Measurements from ENCODE around the gene TNFRSF9.

The TNFRSF9 gene

GRCh38 chr1:7884757-7885156, 55.9 kb downstream of the TNFRSF9 start:
- ChIA-PET CTCF (no interaction called here), POLR2A (no interaction called here)
- no peak for TF ChIP-seq CTCF (IDR thresholded peaks at IDR 0.05; ENCODE audit: control extremely low read depth, extremely low read depth, low read depth, missing control alignments)
- no peak for DNase-seq (ENCODE audit: extremely low spot score)

- no peak for TF ChIP-seq CTCF (IDR thresholded peaks at IDR 0.05; ENCODE audit: control extremely low read depth, extremely low read depth, low read depth, missing control alignments)
- DNase-seq (ENCODE audit: extremely low spot score), result no peak
- ChIA-PET POLR2A (no interaction called here), CTCF (no interaction called here)
Observed at GRCh38 chr1:7879228-7879627, 61.4 kb downstream of the TNFRSF9 start.

- CTCF ChIA-PET, result no interaction called here
- DNase-seq (ENCODE audit: extremely low spot score), result no peak
Observed at GRCh38 chr1:7878027-7878426, 62.6 kb downstream of the TNFRSF9 start.

GRCh38 chr1:7873801-7874795, 66.5 kb downstream of the TNFRSF9 start:
- ChIA-PET POLR2A (no interaction called here), CTCF (no interaction called here)
- no peak for DNase-seq (ENCODE audit: extremely low spot score)
- no peak for TF ChIP-seq CTCF (IDR thresholded peaks at IDR 0.05; ENCODE audit: control extremely low read depth, extremely low read depth, low read depth, missing control alignments)

More at GRCh38 chr1:7878027-7878426, 62.6 kb downstream of the TNFRSF9 start:
- no peak for TF ChIP-seq CTCF (IDR thresholded peaks at IDR 0.05; ENCODE audit: control extremely low read depth, extremely low read depth, low read depth, missing control alignments)
- POLR2A ChIA-PET, result no interaction called here

GRCh38 chr1:7871136-7871535, 69.5 kb downstream of the TNFRSF9 start:
- POLR2A ChIA-PET, result no interaction called here
- DNase-seq (ENCODE audit: extremely low spot score), result no peak
- CTCF ChIA-PET, result no interaction called here
- no peak for TF ChIP-seq CTCF (IDR thresholded peaks at IDR 0.05; ENCODE audit: control extremely low read depth, extremely low read depth, low read depth, missing control alignments)

- CTCF ChIA-PET, result interaction anchor here (0.7 to 1.1 kb wide), 3 partner anchors 11 to 43 kb away, joined by 3 to 4 read pairs (median 3); no protein-coding TSS in a partner anchor
- TF ChIP-seq CTCF (IDR thresholded peaks at IDR 0.05; ENCODE audit: control extremely low read depth, extremely low read depth, low read depth, missing control alignments), result no peak
- POLR2A ChIA-PET, result no interaction called here
- no peak for DNase-seq (ENCODE audit: extremely low spot score)
Observed at GRCh38 chr1:7869136-7869920, 71.3 kb downstream of the TNFRSF9 start.
